GM12878 (cell line): ENCODE data around the gene MYOM1. TPM values are rescaled to one million over a fixed set of nuclear protein-coding genes. Genes with fewer than 3 reads are reported as not detected.

Experiments
- ATAC-seq: fragments of 200-7000 bp; cut with Tn5 transposase; 3 replicates; pipeline ENCODE4 v1.9.1; 2020; ENCODE audit warnings: mild to moderate bottlenecking, moderate library complexity
- BruUV-seq: library from RNA; stranded (reverse); fragments of 400-500 nt; replicated peaks from 2 replicates; lab custom pipeline; 2021; lab: Mats Ljungman, UMichigan
- CTCF ChIA-PET: fragments of 300-600 bp; sonication (Branson Sonifier 250); formaldehyde crosslinking; extraction: SDS; loops from one replicate; lab custom pipeline; 2021; ENCODE audit warnings: inconsistent platforms; lab: Yijun Ruan, JAX
- POLR2A ChIA-PET: fragments of 350-600 bp; formaldehyde crosslinking; extraction: SDS; loops from one replicate; lab custom pipeline; 2021; ENCODE audit warnings: inconsistent platforms; lab: Charles Lee
- RAD21 ChIA-PET: fragments of 300-600 bp; sonication (Branson Sonifier 250); formaldehyde crosslinking; loops from one replicate; lab custom pipeline; 2023; ENCODE audit warnings: antibody characterized with exemption; ENCODE audit not compliant: unreplicated experiment; lab: Charles Lee
- SMC1A ChIA-PET: fragments of 300-600 bp; sonication (Branson Sonifier 250); formaldehyde crosslinking; loops from one replicate; lab custom pipeline; 2023; ENCODE audit not compliant: unreplicated experiment, uncharacterized antibody; lab: Charles Lee
- DNase-seq: peaks from one replicate; pipeline ENCODE4 v3.0.0-alpha.2; 2011; ENCODE audit warnings: low read depth, low spot score
- FAIRE-seq: peaks from 3 replicates; lab custom pipeline; 2011; peaks lifted over from hg19 to GRCh38; lab: Jason Lieb, UNC
- H2AFZ ChIP-seq: 2 replicates; pipeline ENCODE4 v1.6.0; 2011; ENCODE audit warnings: low read depth, low read length, control low read depth; ENCODE audit not compliant: control insufficient read depth
- H3K27ac ChIP-seq: 2 replicates; pipeline ENCODE4 v1.5.1; 2011; ENCODE audit warnings: control low read depth; ENCODE audit not compliant: control insufficient read depth, insufficient read depth
- H3K27me3 ChIP-seq, 2 experiments: replicated peaks in 1 of 2; 2 replicates each; pipeline versions ENCODE4 v1.6.0 to v1.6.1; 2011; ENCODE audit warnings: low read length in 1 of 2; ENCODE audit not compliant: control insufficient read depth in 2 of 2, insufficient read depth in 2 of 2
- H3K36me3 ChIP-seq, 2 experiments: 2 replicates each; pipeline ENCODE4 v1.5.1; 2011; ENCODE audit warnings: low read length in 1 of 2; ENCODE audit not compliant: control insufficient read depth in 2 of 2, insufficient read depth in 2 of 2
- H3K4me1 ChIP-seq: 2 replicates; pipeline ENCODE4 v1.6.1; 2011; ENCODE audit warnings: mild to moderate bottlenecking, low read length, moderate library complexity, mixed read lengths; ENCODE audit not compliant: control insufficient read depth, insufficient read depth
- H3K4me2 ChIP-seq: 2 replicates; pipeline ENCODE4 v1.6.0; 2011; ENCODE audit warnings: control low read depth; ENCODE audit not compliant: control insufficient read depth, insufficient read depth
- H3K4me3 ChIP-seq: fragments of 200-600 bp; sonication (generic); 2 replicates; pipeline ENCODE4 v1.5.1; 2016
- H3K79me2 ChIP-seq: 2 replicates; pipeline ENCODE4 v1.6.0; 2011; ENCODE audit warnings: low read length; ENCODE audit not compliant: control insufficient read depth, insufficient read depth
- H3K9ac ChIP-seq: 2 replicates; pipeline ENCODE4 v1.8.0; 2011; ENCODE audit warnings: low read length, control low read depth, mixed read lengths; ENCODE audit not compliant: control insufficient read depth, insufficient read depth
- H3K9me3 ChIP-seq: replicated peaks from 3 replicates; pipeline ENCODE4 v1.5.1; 2011; ENCODE audit warnings: mild to moderate bottlenecking, low read length; ENCODE audit not compliant: control insufficient read depth, insufficient read depth
- H4K20me1 ChIP-seq: 2 replicates; pipeline ENCODE4 v1.6.0; 2011; ENCODE audit not compliant: control insufficient read depth, insufficient read depth
- CREM ChIP-seq: IDR thresholded peaks from 2 replicates; pipeline ENCODE4 v1.6.1; 2014; ENCODE audit warnings: antibody characterized with exemption, low read depth
- HCFC1 ChIP-seq: fragments of 150-350 bp; IDR thresholded peaks from 2 replicates; pipeline ENCODE4 v1.6.1; 2014; ENCODE audit warnings: low read length
- HDAC2 ChIP-seq: fragments of 200-600 bp; sonication (generic); IDR thresholded peaks from 2 replicates; pipeline ENCODE4 v1.6.1; 2017
- NFXL1 ChIP-seq: fragments of 450-650 bp; IDR thresholded peaks from 2 replicates; pipeline ENCODE4 v1.6.1; 2017; ENCODE audit warnings: antibody characterized with exemption, mild to moderate bottlenecking, borderline replicate concordance
- NR2C2 ChIP-seq: IDR thresholded peaks from 2 replicates; pipeline ENCODE4 v1.6.1; 2011; ENCODE audit warnings: borderline replicate concordance, low read depth; ENCODE audit not compliant: control insufficient read depth, insufficient read length
- SIN3A ChIP-seq: IDR thresholded peaks from 2 replicates; pipeline ENCODE4 v1.6.1; 2012; ENCODE audit warnings: low read depth, low read length, improper control_type of control experiment
- SREBF1 ChIP-seq: IDR thresholded peaks from 2 replicates; pipeline ENCODE4 v1.6.1; 2012; ENCODE audit warnings: mild to moderate bottlenecking, low read length
- TBL1XR1 ChIP-seq: IDR thresholded peaks from 2 replicates; pipeline ENCODE4 v1.6.1; 2012; ENCODE audit warnings: low read depth, low read length, improper control_type of control experiment
- TCF12 ChIP-seq: IDR thresholded peaks from 2 replicates; pipeline ENCODE4 v1.6.1; 2011; ENCODE audit warnings: low read depth, mild to moderate bottlenecking, low read length
- TCF3 ChIP-seq: IDR thresholded peaks from 2 replicates; pipeline ENCODE4 v1.6.1; 2012; ENCODE audit warnings: low read depth, mild to moderate bottlenecking, low read length, borderline replicate concordance; ENCODE audit not compliant: insufficient read depth
- ZNF384 ChIP-seq: IDR thresholded peaks from 2 replicates; pipeline ENCODE4 v1.6.1; 2012; ENCODE audit warnings: low read depth, mild to moderate bottlenecking, low read length, improper control_type of control experiment, borderline replicate concordance
- WGBS: methylation state at CpG from one replicate; pipeline ENCODE4 v1.1.6; 2016; ENCODE audit warnings: low lambda C conversion rate; ENCODE audit not compliant: insufficient replicate concordance, insufficient coverage; ENCODE audit errors: missing lambda C conversion rate; 5-methylcytosine and 5-hydroxymethylcytosine counted together
- in situ Hi-C: fragments of 300-500 bp; cut with MboI; formaldehyde crosslinking; loops from 9 replicates; pipeline ENCODE4 v1.14.3; 2018; ENCODE audit warnings: mixed read lengths
- intact Hi-C: fragments of 100-400 bp; cut with micrococcal nuclease; formaldehyde crosslinking; loops from one replicate; pipeline ENCODE4 v1.14.2; 2022; ENCODE audit not compliant: unreplicated experiment
- polyA plus RNA-seq, 11 experiments: library from polyadenylated mRNA; depleted of rRNA in 4 of 11; unstranded in 6 of 11; stranded (reverse) in 5 of 11; fragments of >200 nt; fragmentation: Nextera tagmentation in 4 of 11; fragmentation: Illumina TruSeq in 1 of 11; extraction: Ambion mirVana in 4 of 11; extraction: Trizol in 1 of 11; gene quantifications; 1 replicate in 1 of 11; 2 replicates in 10 of 11; pipeline versions ENCODE4 v1.2.1 to v1.2.3, GENCODE V29; 2011 to 2016; ENCODE audit warnings: inconsistent platforms in 2 of 11, missing spikeins in 2 of 11, low read depth in 1 of 11
- total RNA-seq, 4 experiments: library from RNA; depleted of rRNA in 3 of 4; stranded (reverse); fragments of >200 nt in 3 of 4; fragmentation: Illumina TruSeq in 1 of 4; extraction: Trizol in 1 of 4; gene quantifications; 2 replicates each; pipeline versions ENCODE4 v1.2.1 to v1.2.3, GENCODE V29; 2013 to 2021
- TF ChIP-seq, protein P1 (sequence below): IDR thresholded peaks from 2 replicates; pipeline ENCODE4 v1.6.1; 2012; ENCODE audit warnings: improper control_type of control experiment, low read depth, low read length; ENCODE audit not compliant: insufficient replicate concordance
- TF ChIP-seq, protein P2 (sequence below): IDR thresholded peaks from 2 replicates; pipeline ENCODE4 v1.6.1; 2012; ENCODE audit warnings: mild to moderate bottlenecking, low read depth, low read length
- TF ChIP-seq, protein P3 (sequence below): fragments of 150-350 bp; IDR thresholded peaks from 2 replicates; pipeline ENCODE4 v1.6.1; 2016; ENCODE audit warnings: low read depth, low read length

Gene MYOM1
- total and polyA plus RNA-seq, 10 of the 15 experiments (the other 5 are each of a cell fraction or from before 2014, with no cell fraction given), result 0.06 to 1.0 (median 0.57) TPM

DNA sequence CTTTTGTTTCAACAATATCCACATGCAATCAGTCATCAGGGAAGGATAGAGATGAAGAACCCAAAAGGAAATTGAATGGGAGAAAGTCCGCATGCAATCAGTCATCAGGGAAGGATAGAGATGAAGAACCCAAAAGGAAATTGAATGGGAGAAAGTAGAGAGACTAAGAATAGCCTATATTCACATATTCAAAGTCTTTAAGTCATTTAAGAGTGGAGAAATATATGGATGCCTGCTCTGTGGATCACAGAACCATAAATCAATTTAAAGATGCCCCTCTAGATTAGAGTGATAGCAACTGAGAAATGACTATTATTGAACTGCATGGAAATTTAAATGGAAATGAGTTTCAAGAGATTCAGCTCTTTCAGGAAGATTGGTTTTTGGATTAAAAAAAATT lies 116.8 kb downstream of the MYOM1 start:
- no peaks in the 10 kb centered on the region for H3K36me3 ChIP-seq
- H3K79me2 ChIP-seq, result no peaks in the 10 kb centered on the region
- ATAC-seq (no peak), FAIRE-seq (no peak), DNase-seq (no peak)
- no peaks in the 10 kb centered on the region for H4K20me1 ChIP-seq
- no peaks in the 10 kb centered on the region for H3K9me3 ChIP-seq
- ChIA-PET RAD21 (no interaction called here), CTCF (interaction anchor here (1.3 kb wide), 1 partner anchor 49 kb away, joined by 3 read pairs; no protein-coding TSS in a partner anchor), POLR2A (no interaction called here), SMC1A (no interaction called here)
- BruUV-seq, result no TSS peak
- 82% methylated on average over 1 of the region's 1 CpG for WGBS
- no peak overlapping the region for H3K4me2 ChIP-seq
- in situ Hi-C loops, result no loop called here
- H3K27me3 ChIP-seq, result no peaks in the 10 kb centered on the region
- H3K4me1 ChIP-seq, result no peaks in the 10 kb centered on the region
- no peak overlapping the region for H3K27ac ChIP-seq
- intact Hi-C loops, result no loop called here
- H3K9ac ChIP-seq, result no peak overlapping the region
- no peak overlapping the region for H3K4me3 ChIP-seq
- H2AFZ ChIP-seq, result no peak overlapping the region
- TF ChIP-seq HCFC1 (no peak), TBL1XR1 (no peak), SREBF1 (no peak), HDAC2 (no peak), SIN3A (no peak), NFXL1 (no peak), TCF12 (no peak), CREM (no peak), ZNF384 (no peak), NR2C2 (no peak), TCF3 (no peak)
- TF ChIP-seq, protein P1, sequence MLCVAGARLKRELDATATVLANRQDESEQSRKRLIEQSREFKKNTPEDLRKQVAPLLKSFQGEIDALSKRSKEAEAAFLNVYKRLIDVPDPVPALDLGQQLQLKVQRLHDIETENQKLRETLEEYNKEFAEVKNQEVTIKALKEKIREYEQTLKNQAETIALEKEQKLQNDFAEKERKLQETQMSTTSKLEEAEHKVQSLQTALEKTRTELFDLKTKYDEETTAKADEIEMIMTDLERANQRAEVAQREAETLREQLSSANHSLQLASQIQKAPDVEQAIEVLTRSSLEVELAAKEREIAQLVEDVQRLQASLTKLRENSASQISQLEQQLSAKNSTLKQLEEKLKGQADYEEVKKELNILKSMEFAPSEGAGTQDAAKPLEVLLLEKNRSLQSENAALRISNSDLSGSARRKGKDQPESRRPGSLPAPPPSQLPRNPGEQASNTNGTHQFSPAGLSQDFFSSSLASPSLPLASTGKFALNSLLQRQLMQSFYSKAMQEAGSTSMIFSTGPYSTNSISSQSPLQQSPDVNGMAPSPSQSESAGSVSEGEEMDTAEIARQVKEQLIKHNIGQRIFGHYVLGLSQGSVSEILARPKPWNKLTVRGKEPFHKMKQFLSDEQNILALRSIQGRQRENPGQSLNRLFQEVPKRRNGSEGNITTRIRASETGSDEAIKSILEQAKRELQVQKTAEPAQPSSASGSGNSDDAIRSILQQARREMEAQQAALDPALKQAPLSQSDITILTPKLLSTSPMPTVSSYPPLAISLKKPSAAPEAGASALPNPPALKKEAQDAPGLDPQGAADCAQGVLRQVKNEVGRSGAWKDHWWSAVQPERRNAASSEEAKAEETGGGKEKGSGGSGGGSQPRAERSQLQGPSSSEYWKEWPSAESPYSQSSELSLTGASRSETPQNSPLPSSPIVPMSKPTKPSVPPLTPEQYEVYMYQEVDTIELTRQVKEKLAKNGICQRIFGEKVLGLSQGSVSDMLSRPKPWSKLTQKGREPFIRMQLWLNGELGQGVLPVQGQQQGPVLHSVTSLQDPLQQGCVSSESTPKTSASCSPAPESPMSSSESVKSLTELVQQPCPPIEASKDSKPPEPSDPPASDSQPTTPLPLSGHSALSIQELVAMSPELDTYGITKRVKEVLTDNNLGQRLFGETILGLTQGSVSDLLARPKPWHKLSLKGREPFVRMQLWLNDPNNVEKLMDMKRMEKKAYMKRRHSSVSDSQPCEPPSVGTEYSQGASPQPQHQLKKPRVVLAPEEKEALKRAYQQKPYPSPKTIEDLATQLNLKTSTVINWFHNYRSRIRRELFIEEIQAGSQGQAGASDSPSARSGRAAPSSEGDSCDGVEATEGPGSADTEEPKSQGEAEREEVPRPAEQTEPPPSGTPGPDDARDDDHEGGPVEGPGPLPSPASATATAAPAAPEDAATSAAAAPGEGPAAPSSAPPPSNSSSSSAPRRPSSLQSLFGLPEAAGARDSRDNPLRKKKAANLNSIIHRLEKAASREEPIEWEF, result no peak
- TF ChIP-seq, protein P2, sequence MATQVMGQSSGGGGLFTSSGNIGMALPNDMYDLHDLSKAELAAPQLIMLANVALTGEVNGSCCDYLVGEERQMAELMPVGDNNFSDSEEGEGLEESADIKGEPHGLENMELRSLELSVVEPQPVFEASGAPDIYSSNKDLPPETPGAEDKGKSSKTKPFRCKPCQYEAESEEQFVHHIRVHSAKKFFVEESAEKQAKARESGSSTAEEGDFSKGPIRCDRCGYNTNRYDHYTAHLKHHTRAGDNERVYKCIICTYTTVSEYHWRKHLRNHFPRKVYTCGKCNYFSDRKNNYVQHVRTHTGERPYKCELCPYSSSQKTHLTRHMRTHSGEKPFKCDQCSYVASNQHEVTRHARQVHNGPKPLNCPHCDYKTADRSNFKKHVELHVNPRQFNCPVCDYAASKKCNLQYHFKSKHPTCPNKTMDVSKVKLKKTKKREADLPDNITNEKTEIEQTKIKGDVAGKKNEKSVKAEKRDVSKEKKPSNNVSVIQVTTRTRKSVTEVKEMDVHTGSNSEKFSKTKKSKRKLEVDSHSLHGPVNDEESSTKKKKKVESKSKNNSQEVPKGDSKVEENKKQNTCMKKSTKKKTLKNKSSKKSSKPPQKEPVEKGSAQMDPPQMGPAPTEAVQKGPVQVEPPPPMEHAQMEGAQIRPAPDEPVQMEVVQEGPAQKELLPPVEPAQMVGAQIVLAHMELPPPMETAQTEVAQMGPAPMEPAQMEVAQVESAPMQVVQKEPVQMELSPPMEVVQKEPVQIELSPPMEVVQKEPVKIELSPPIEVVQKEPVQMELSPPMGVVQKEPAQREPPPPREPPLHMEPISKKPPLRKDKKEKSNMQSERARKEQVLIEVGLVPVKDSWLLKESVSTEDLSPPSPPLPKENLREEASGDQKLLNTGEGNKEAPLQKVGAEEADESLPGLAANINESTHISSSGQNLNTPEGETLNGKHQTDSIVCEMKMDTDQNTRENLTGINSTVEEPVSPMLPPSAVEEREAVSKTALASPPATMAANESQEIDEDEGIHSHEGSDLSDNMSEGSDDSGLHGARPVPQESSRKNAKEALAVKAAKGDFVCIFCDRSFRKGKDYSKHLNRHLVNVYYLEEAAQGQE, result no peak
- TF ChIP-seq, protein P3, sequence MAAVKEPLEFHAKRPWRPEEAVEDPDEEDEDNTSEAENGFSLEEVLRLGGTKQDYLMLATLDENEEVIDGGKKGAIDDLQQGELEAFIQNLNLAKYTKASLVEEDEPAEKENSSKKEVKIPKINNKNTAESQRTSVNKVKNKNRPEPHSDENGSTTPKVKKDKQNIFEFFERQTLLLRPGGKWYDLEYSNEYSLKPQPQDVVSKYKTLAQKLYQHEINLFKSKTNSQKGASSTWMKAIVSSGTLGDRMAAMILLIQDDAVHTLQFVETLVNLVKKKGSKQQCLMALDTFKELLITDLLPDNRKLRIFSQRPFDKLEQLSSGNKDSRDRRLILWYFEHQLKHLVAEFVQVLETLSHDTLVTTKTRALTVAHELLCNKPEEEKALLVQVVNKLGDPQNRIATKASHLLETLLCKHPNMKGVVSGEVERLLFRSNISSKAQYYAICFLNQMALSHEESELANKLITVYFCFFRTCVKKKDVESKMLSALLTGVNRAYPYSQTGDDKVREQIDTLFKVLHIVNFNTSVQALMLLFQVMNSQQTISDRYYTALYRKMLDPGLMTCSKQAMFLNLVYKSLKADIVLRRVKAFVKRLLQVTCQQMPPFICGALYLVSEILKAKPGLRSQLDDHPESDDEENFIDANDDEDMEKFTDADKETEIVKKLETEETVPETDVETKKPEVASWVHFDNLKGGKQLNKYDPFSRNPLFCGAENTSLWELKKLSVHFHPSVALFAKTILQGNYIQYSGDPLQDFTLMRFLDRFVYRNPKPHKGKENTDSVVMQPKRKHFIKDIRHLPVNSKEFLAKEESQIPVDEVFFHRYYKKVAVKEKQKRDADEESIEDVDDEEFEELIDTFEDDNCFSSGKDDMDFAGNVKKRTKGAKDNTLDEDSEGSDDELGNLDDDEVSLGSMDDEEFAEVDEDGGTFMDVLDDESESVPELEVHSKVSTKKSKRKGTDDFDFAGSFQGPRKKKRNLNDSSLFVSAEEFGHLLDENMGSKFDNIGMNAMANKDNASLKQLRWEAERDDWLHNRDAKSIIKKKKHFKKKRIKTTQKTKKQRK, result no peak
